IPS-18a (cell line): ENCODE results near the gene TRA2A.
"Not testable (repeated sequence)": the region's sequence is repeated elsewhere in the genome, so short reads cannot be mapped to it uniquely, and the experiment has no call there.

Experiments used
- H3K27ac ChIP-seq: one replicate; pipeline ENCODE4 v1.5.1; 2013; ENCODE audit warnings: low read length
- H3K27me3 ChIP-seq: one replicate; pipeline ENCODE4 v1.6.1; 2013; ENCODE audit warnings: mild to moderate bottlenecking, low read length; ENCODE audit not compliant: control insufficient read depth, insufficient read depth
- H3K36me3 ChIP-seq: one replicate; pipeline ENCODE4 v1.6.1; 2013; ENCODE audit warnings: low read depth, low read length; ENCODE audit not compliant: control insufficient read depth
- H3K4me1 ChIP-seq: one replicate; pipeline ENCODE4 v1.6.1; 2013; ENCODE audit warnings: low read depth, low read length; ENCODE audit not compliant: control insufficient read depth
- H3K4me3 ChIP-seq: one replicate; pipeline ENCODE4 v1.5.1; 2013; ENCODE audit warnings: low read length
- H3K9ac ChIP-seq: one replicate; pipeline ENCODE4 v1.6.1; 2013; ENCODE audit warnings: mild to moderate bottlenecking, low read length, moderate library complexity
- H3K9me3 ChIP-seq: one replicate; pipeline ENCODE4 v1.6.1; 2013; ENCODE audit warnings: low read depth, low read length; ENCODE audit not compliant: control insufficient read depth

TRA2A gene

GRCh38 chr7:23532490-23533237, 883 bp upstream of the TRA2A start:
- H3K4me1 ChIP-seq = peaks cover 25% of the 10 kb centered on the region
- H3K9ac ChIP-seq = peak overlapping the region; percentile 100
- no peaks in the 10 kb centered on the region for H3K9me3 ChIP-seq
- no peak overlapping the region for H3K4me3 ChIP-seq
- H3K36me3 ChIP-seq = no peaks in the 10 kb centered on the region
- no peak overlapping the region for H3K27ac ChIP-seq
- H3K27me3 ChIP-seq = no peaks in the 10 kb centered on the region

GRCh38 chr7:23531050-23531793, 559 bp downstream of the TRA2A start:
- Histone ChIP-seq H3K9me3 (no peaks in the 10 kb centered on the region), H3K4me3 (peak overlapping the region; percentile 99), H3K27ac (peak overlapping the region; percentile 100), H3K27me3 (no peaks in the 10 kb centered on the region), H3K36me3 (peaks cover 4% of the 10 kb centered on the region), H3K4me1 (peaks cover 31% of the 10 kb centered on the region), H3K9ac (peak overlapping the region; percentile 100)

- no peaks in the 10 kb centered on the region for H3K27me3 ChIP-seq
- peaks cover 4% of the 10 kb centered on the region for H3K36me3 ChIP-seq
- H3K4me3 ChIP-seq = peak overlapping the region; percentile 99
- H3K27ac ChIP-seq = peak overlapping the region; percentile 100
- no peaks in the 10 kb centered on the region for H3K9me3 ChIP-seq
- H3K4me1 ChIP-seq = peaks cover 31% of the 10 kb centered on the region
- peak overlapping the region; percentile 100 for H3K9ac ChIP-seq
Measured at GRCh38 chr7:23530405-23530804, 1.4 kb downstream of the TRA2A start.

- no peaks in the 10 kb centered on the region for H3K9me3 ChIP-seq
- no peaks in the 10 kb centered on the region for H3K27me3 ChIP-seq
- peaks cover 31% of the 10 kb centered on the region for H3K4me1 ChIP-seq
- peak overlapping the region; percentile 100 for H3K9ac ChIP-seq
- H3K27ac ChIP-seq = no peak overlapping the region
- H3K36me3 ChIP-seq = peaks cover 4% of the 10 kb centered on the region
- peak overlapping the region; percentile 99 for H3K4me3 ChIP-seq
Measured at GRCh38 chr7:23529262-23529859, 2.4 kb downstream of the TRA2A start.

GRCh38 chr7:23525611-23526010, 6.2 kb downstream of the TRA2A start:
- not testable (repeated sequence) for H3K9ac ChIP-seq, H3K9me3 ChIP-seq, H3K27ac ChIP-seq, H3K27me3 ChIP-seq, H3K4me3 ChIP-seq
- H3K36me3 ChIP-seq = peaks cover 20% of the 10 kb centered on the region
- H3K4me1 ChIP-seq = peaks cover 25% of the 10 kb centered on the region

- Histone ChIP-seq H3K36me3 (peaks cover 27% of the 10 kb centered on the region), H3K4me3 (no peak overlapping the region), H3K27ac (no peak overlapping the region), H3K9ac (no peak overlapping the region), H3K4me1 (peaks cover 19% of the 10 kb centered on the region), H3K9me3 (no peaks in the 10 kb centered on the region), H3K27me3 (no peaks in the 10 kb centered on the region)
Measured at GRCh38 chr7:23524473-23524872, 7.3 kb downstream of the TRA2A start.

GRCh38 chr7:23523486-23524075, 8.2 kb downstream of the TRA2A start:
- Histone ChIP-seq H3K27me3 (no peaks in the 10 kb centered on the region), H3K36me3 (peaks cover 36% of the 10 kb centered on the region), H3K4me1 (peaks cover 10% of the 10 kb centered on the region), H3K9me3 (no peaks in the 10 kb centered on the region), H3K4me3 (no peak overlapping the region), H3K9ac (no peak overlapping the region), H3K27ac (no peak overlapping the region)

GRCh38 chr7:23520582-23520981, 11.2 kb downstream of the TRA2A start:
- Histone ChIP-seq H3K27me3 (no peaks in the 10 kb centered on the region), H3K9ac (no peak overlapping the region), H3K9me3 (no peaks in the 10 kb centered on the region), H3K4me1 (no peaks in the 10 kb centered on the region), H3K27ac (no peak overlapping the region), H3K4me3 (no peak overlapping the region), H3K36me3 (peaks cover 60% of the 10 kb centered on the region)

GRCh38 chr7:23514755-23515154, 17.0 kb downstream of the TRA2A start:
- no peaks in the 10 kb centered on the region for H3K27me3 ChIP-seq
- no peak overlapping the region for H3K27ac ChIP-seq
- no peaks in the 10 kb centered on the region for H3K4me1 ChIP-seq
- H3K9ac ChIP-seq = no peak overlapping the region
- H3K9me3 ChIP-seq = no peaks in the 10 kb centered on the region
- H3K4me3 ChIP-seq = no peak overlapping the region
- peaks cover 91% of the 10 kb centered on the region for H3K36me3 ChIP-seq

GRCh38 chr7:23513746-23514145, 18.0 kb downstream of the TRA2A start:
- not testable (repeated sequence) for H3K27me3 ChIP-seq, H3K27ac ChIP-seq, H3K4me3 ChIP-seq, H3K9ac ChIP-seq, H3K9me3 ChIP-seq, H3K4me1 ChIP-seq
- peaks cover 92% of the 10 kb centered on the region for H3K36me3 ChIP-seq

GRCh38 chr7:23494009-23494408, 37.8 kb downstream of the TRA2A start:
- Histone ChIP-seq H3K27me3 (no peaks in the 10 kb centered on the region), H3K9ac (no peak overlapping the region), H3K9me3 (no peaks in the 10 kb centered on the region), H3K36me3 (no peaks in the 10 kb centered on the region), H3K4me1 (no peaks in the 10 kb centered on the region), H3K27ac (no peak overlapping the region), H3K4me3 (no peak overlapping the region)
